Measurements from ENCODE around the gene POLR2C.
"Not testable (repeated sequence)": the region's sequence is repeated elsewhere in the genome, so short reads cannot be mapped to it uniquely, and the experiment has no call there.

Gene POLR2C

GRCh38 chr16:57427824-57428223 lies 34.7 kb upstream of the POLR2C start:
- Histone ChIP-seq H3K36me3 (ENCODE audit: insufficient read depth, low read length) (peaks cover 7% of the 10 kb centered on the region; the same call in 1 of the 2 replicates), H3K4me3 (ENCODE audit: low read depth, low read length) (no peak overlapping the region), H3K27me3 (ENCODE audit: insufficient read depth, low read length) (no peaks in the 10 kb centered on the region)

GRCh38 chr16:57430955-57431354 lies 31.5 kb upstream of the POLR2C start:
- no peaks in the 10 kb centered on the region for H3K27me3 ChIP-seq (ENCODE audit: insufficient read depth, low read length)
- no peak overlapping the region for H2AFZ ChIP-seq (ENCODE audit: low read length, unreplicated experiment)
- H3K79me2 ChIP-seq (ENCODE audit: control insufficient read depth, insufficient read depth, low read length, unreplicated experiment): no peaks in the 10 kb centered on the region
- H3K4me1 ChIP-seq (ENCODE audit: control insufficient read depth, insufficient read depth, low read length, unreplicated experiment): no peaks in the 10 kb centered on the region
- H3K27ac ChIP-seq (ENCODE audit: low read depth, low read length): no peak overlapping the region
- peaks cover 15% of the 10 kb centered on the region for H3K36me3 ChIP-seq (ENCODE audit: insufficient read depth, low read length)
- no peak overlapping the region for H3K4me3 ChIP-seq (ENCODE audit: low read depth, low read length)

More at GRCh38 chr16:57427824-57428223, 34.7 kb upstream of the POLR2C start:
- Histone ChIP-seq H3K79me2 (ENCODE audit: control insufficient read depth, insufficient read depth, low read length, unreplicated experiment) (no peaks in the 10 kb centered on the region), H3K4me1 (ENCODE audit: control insufficient read depth, insufficient read depth, low read length, unreplicated experiment) (no peaks in the 10 kb centered on the region), H2AFZ (ENCODE audit: low read length, unreplicated experiment) (no peak overlapping the region), H3K27ac (ENCODE audit: low read depth, low read length) (no peak overlapping the region)

GRCh38 chr16:57432505-57432904 lies 30.0 kb upstream of the POLR2C start:
- no peak overlapping the region for H3K27ac ChIP-seq (ENCODE audit: low read depth, low read length)
- no peak overlapping the region for H2AFZ ChIP-seq (ENCODE audit: low read length, unreplicated experiment)
- no peak overlapping the region for H3K4me3 ChIP-seq (ENCODE audit: low read depth, low read length)
- H3K4me1 ChIP-seq (ENCODE audit: control insufficient read depth, insufficient read depth, low read length, unreplicated experiment): no peaks in the 10 kb centered on the region
- no peaks in the 10 kb centered on the region for H3K27me3 ChIP-seq (ENCODE audit: insufficient read depth, low read length)
- no peaks in the 10 kb centered on the region for H3K79me2 ChIP-seq (ENCODE audit: control insufficient read depth, insufficient read depth, low read length, unreplicated experiment)
- H3K36me3 ChIP-seq (ENCODE audit: insufficient read depth, low read length): peaks cover 15% of the 10 kb centered on the region

- Histone ChIP-seq H3K4me3 (ENCODE audit: low read depth, low read length) (no peak overlapping the region), H3K4me1 (ENCODE audit: control insufficient read depth, insufficient read depth, low read length, unreplicated experiment) (no peaks in the 10 kb centered on the region), H2AFZ (ENCODE audit: low read length, unreplicated experiment) (no peak overlapping the region), H3K36me3 (ENCODE audit: insufficient read depth, low read length) (peaks cover 12% of the 10 kb centered on the region), H3K27me3 (ENCODE audit: insufficient read depth, low read length) (no peaks in the 10 kb centered on the region), H3K79me2 (ENCODE audit: control insufficient read depth, insufficient read depth, low read length, unreplicated experiment) (no peaks in the 10 kb centered on the region), H3K27ac (ENCODE audit: low read depth, low read length) (no peak overlapping the region)
Measured at GRCh38 chr16:57432989-57433388, 29.5 kb upstream of the POLR2C start.

- no peaks in the 10 kb centered on the region for H3K79me2 ChIP-seq (ENCODE audit: control insufficient read depth, insufficient read depth, low read length, unreplicated experiment)
- no peaks in the 10 kb centered on the region for H3K27me3 ChIP-seq (ENCODE audit: insufficient read depth, low read length)
- H3K27ac ChIP-seq (ENCODE audit: low read depth, low read length): no peak overlapping the region
Measured at GRCh38 chr16:57434003-57434402, 28.5 kb upstream of the POLR2C start.

GRCh38 chr16:57435838-57436237 lies 26.6 kb upstream of the POLR2C start:
- Histone ChIP-seq H3K27me3 (ENCODE audit: insufficient read depth, low read length) (no peaks in the 10 kb centered on the region), H3K36me3 (ENCODE audit: insufficient read depth, low read length) (peaks cover 24% of the 10 kb centered on the region)

More at GRCh38 chr16:57434003-57434402, 28.5 kb upstream of the POLR2C start:
- H3K4me3 ChIP-seq (ENCODE audit: low read depth, low read length): no peak overlapping the region
- H3K4me1 ChIP-seq (ENCODE audit: control insufficient read depth, insufficient read depth, low read length, unreplicated experiment): no peaks in the 10 kb centered on the region
- H2AFZ ChIP-seq (ENCODE audit: low read length, unreplicated experiment): no peak overlapping the region
- peaks cover 15% of the 10 kb centered on the region for H3K36me3 ChIP-seq (ENCODE audit: insufficient read depth, low read length)

GRCh38 chr16:57439947-57440346 lies 22.5 kb upstream of the POLR2C start:
- Histone ChIP-seq H3K79me2 (ENCODE audit: control insufficient read depth, insufficient read depth, low read length, unreplicated experiment) (peaks cover 36% of the 10 kb centered on the region), H3K36me3 (ENCODE audit: insufficient read depth, low read length) (peaks cover 25% of the 10 kb centered on the region)
- H3K27ac ChIP-seq (ENCODE audit: low read depth, low read length): not testable (repeated sequence)

More at GRCh38 chr16:57435838-57436237, 26.6 kb upstream of the POLR2C start:
- Histone ChIP-seq H3K4me1 (ENCODE audit: control insufficient read depth, insufficient read depth, low read length, unreplicated experiment) (no peaks in the 10 kb centered on the region), H2AFZ (ENCODE audit: low read length, unreplicated experiment) (no peak overlapping the region), H3K27ac (ENCODE audit: low read depth, low read length) (no peak overlapping the region), H3K79me2 (ENCODE audit: control insufficient read depth, insufficient read depth, low read length, unreplicated experiment) (peaks cover 2% of the 10 kb centered on the region), H3K4me3 (ENCODE audit: low read depth, low read length) (no peak overlapping the region)

GRCh38 chr16:57440551-57440950 lies 21.9 kb upstream of the POLR2C start:
- not testable (repeated sequence) for H3K27ac ChIP-seq (ENCODE audit: low read depth, low read length); H3K4me3 ChIP-seq (ENCODE audit: low read depth, low read length); H3K27me3 ChIP-seq (ENCODE audit: insufficient read depth, low read length); H3K4me1 ChIP-seq (ENCODE audit: control insufficient read depth, insufficient read depth, low read length, unreplicated experiment); H2AFZ ChIP-seq (ENCODE audit: low read length, unreplicated experiment)
- H3K36me3 ChIP-seq (ENCODE audit: insufficient read depth, low read length): peaks cover 25% of the 10 kb centered on the region
- peaks cover 41% of the 10 kb centered on the region for H3K79me2 ChIP-seq (ENCODE audit: control insufficient read depth, insufficient read depth, low read length, unreplicated experiment)

More at GRCh38 chr16:57439947-57440346, 22.5 kb upstream of the POLR2C start:
- not testable (repeated sequence) for H3K4me1 ChIP-seq (ENCODE audit: control insufficient read depth, insufficient read depth, low read length, unreplicated experiment); H2AFZ ChIP-seq (ENCODE audit: low read length, unreplicated experiment); H3K4me3 ChIP-seq (ENCODE audit: low read depth, low read length); H3K27me3 ChIP-seq (ENCODE audit: insufficient read depth, low read length)

GRCh38 chr16:57444711-57445110 lies 17.8 kb upstream of the POLR2C start:
- Histone ChIP-seq H3K27ac (ENCODE audit: low read depth, low read length) (peak overlapping the region; percentile 20; the same call in 1 of the 2 replicates), H3K4me1 (ENCODE audit: control insufficient read depth, insufficient read depth, low read length, unreplicated experiment) (peaks cover 14% of the 10 kb centered on the region), H3K36me3 (ENCODE audit: insufficient read depth, low read length) (peaks cover 17% of the 10 kb centered on the region), H2AFZ (ENCODE audit: low read length, unreplicated experiment) (no peak overlapping the region), H3K27me3 (ENCODE audit: insufficient read depth, low read length) (no peaks in the 10 kb centered on the region), H3K79me2 (ENCODE audit: control insufficient read depth, insufficient read depth, low read length, unreplicated experiment) (peaks cover 76% of the 10 kb centered on the region), H3K4me3 (ENCODE audit: low read depth, low read length) (no peak overlapping the region)

- Histone ChIP-seq H3K27ac (ENCODE audit: low read depth, low read length) (no peak overlapping the region), H2AFZ (ENCODE audit: low read length, unreplicated experiment) (no peak overlapping the region), H3K27me3 (ENCODE audit: insufficient read depth, low read length) (no peaks in the 10 kb centered on the region), H3K79me2 (ENCODE audit: control insufficient read depth, insufficient read depth, low read length, unreplicated experiment) (peaks cover 76% of the 10 kb centered on the region), H3K36me3 (ENCODE audit: insufficient read depth, low read length) (peaks cover 15% of the 10 kb centered on the region), H3K4me1 (ENCODE audit: control insufficient read depth, insufficient read depth, low read length, unreplicated experiment) (peaks cover 14% of the 10 kb centered on the region), H3K4me3 (ENCODE audit: low read depth, low read length) (no peak overlapping the region; the same call in 1 of the 2 replicates)
Measured at GRCh38 chr16:57445510-57445909, 17.0 kb upstream of the POLR2C start.

- peak overlapping the region; percentile 82 for H2AFZ ChIP-seq (ENCODE audit: low read length, unreplicated experiment)
- H3K4me1 ChIP-seq (ENCODE audit: control insufficient read depth, insufficient read depth, low read length, unreplicated experiment): peaks cover 14% of the 10 kb centered on the region
- peaks cover 9% of the 10 kb centered on the region for H3K36me3 ChIP-seq (ENCODE audit: insufficient read depth, low read length)
- peak overlapping the region; percentile 95 for H3K4me3 ChIP-seq (ENCODE audit: low read depth, low read length)
- H3K27ac ChIP-seq (ENCODE audit: low read depth, low read length): peak overlapping the region; percentile 50; the same call in 1 of the 2 replicates
- H3K27me3 ChIP-seq (ENCODE audit: insufficient read depth, low read length): no peaks in the 10 kb centered on the region
- peaks cover 66% of the 10 kb centered on the region for H3K79me2 ChIP-seq (ENCODE audit: control insufficient read depth, insufficient read depth, low read length, unreplicated experiment)
Measured at GRCh38 chr16:57446531-57447185, 15.8 kb upstream of the POLR2C start.

All from ACC112 (cell line).